ENCODE measurements around the gene MSANTD1. TPM values are rescaled to one million over a fixed set of nuclear protein-coding genes. Genes with fewer than 3 reads are reported as not detected.

The MSANTD1 gene
- total and polyA plus RNA-seq, 2 experiments from 2014 or later: 0.37 to 2.7 TPM

DNA sequence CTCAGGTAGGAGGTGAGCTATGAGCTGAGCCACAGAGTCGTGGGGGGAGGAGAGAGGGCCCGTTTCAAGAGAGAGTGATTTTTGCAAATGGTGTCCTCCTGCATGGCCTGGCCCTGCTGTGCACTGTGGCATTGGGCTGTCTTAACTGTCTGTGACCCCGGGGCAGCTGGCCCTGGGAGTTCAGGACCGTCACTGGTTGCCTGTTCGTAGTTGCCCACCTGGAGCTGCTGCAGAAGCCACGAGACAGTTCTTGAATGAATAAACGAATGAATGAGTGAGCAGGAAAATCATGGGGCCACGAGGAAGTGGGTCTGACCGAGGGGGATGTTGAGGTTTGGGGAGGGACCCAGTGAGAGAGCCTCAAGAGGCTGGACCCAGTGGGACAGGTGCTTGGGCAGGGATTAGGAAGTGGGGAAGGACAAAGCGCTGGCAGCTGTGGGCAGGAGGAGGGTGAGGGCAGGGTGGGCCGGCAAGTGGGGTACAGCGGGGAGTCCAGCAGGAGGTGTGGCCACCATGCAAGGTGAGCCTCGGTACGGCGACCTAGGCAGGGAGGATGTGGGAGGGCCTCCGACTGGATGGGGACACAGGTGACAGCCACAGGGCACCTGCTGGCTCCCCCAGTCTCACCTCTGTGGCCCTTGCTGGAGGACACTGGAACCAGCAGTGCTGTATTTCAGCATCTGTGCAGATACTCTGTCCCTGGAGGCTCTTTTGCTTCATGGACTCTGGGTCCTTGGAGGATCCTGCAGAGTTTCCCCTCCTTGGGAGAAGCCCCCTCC is 54.0 kb downstream of the MSANTD1 start:
- Histone ChIP-seq H3K9me3 (ENCODE audit: low read depth) (no peaks in the 10 kb centered on the region), H3K27ac (no peak overlapping the region), H3K36me3 (no peaks in the 10 kb centered on the region), H3K4me3 (no peak overlapping the region), H3K27me3 (no peaks in the 10 kb centered on the region), H3K4me1 (ENCODE audit: low read depth) (peaks cover 53% of the 10 kb centered on the region)
- DNase-seq (ENCODE audit: low read depth in 1 of 2, low spot score in 1 of 2): no peak
- TF ChIP-seq, protein P1, sequence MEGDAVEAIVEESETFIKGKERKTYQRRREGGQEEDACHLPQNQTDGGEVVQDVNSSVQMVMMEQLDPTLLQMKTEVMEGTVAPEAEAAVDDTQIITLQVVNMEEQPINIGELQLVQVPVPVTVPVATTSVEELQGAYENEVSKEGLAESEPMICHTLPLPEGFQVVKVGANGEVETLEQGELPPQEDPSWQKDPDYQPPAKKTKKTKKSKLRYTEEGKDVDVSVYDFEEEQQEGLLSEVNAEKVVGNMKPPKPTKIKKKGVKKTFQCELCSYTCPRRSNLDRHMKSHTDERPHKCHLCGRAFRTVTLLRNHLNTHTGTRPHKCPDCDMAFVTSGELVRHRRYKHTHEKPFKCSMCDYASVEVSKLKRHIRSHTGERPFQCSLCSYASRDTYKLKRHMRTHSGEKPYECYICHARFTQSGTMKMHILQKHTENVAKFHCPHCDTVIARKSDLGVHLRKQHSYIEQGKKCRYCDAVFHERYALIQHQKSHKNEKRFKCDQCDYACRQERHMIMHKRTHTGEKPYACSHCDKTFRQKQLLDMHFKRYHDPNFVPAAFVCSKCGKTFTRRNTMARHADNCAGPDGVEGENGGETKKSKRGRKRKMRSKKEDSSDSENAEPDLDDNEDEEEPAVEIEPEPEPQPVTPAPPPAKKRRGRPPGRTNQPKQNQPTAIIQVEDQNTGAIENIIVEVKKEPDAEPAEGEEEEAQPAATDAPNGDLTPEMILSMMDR (IDR thresholded peaks at IDR 0.05; ENCODE audit: low read depth, low read length): no peak

DNA sequence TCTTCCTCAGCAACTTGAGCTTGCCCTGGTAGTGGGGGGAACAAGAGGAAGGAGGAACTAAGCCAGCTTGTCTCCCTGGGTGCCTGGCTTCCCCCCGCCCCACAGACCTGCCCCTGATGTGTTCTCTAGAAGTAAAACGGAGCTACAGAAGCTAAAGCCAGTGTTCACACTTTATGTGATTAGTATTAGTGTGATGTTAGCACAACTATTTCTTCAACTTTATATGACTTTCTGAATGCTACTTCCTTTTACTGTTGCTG is 54.5 kb downstream of the MSANTD1 start:
- no peaks in the 10 kb centered on the region for H3K27me3 ChIP-seq

DNA sequence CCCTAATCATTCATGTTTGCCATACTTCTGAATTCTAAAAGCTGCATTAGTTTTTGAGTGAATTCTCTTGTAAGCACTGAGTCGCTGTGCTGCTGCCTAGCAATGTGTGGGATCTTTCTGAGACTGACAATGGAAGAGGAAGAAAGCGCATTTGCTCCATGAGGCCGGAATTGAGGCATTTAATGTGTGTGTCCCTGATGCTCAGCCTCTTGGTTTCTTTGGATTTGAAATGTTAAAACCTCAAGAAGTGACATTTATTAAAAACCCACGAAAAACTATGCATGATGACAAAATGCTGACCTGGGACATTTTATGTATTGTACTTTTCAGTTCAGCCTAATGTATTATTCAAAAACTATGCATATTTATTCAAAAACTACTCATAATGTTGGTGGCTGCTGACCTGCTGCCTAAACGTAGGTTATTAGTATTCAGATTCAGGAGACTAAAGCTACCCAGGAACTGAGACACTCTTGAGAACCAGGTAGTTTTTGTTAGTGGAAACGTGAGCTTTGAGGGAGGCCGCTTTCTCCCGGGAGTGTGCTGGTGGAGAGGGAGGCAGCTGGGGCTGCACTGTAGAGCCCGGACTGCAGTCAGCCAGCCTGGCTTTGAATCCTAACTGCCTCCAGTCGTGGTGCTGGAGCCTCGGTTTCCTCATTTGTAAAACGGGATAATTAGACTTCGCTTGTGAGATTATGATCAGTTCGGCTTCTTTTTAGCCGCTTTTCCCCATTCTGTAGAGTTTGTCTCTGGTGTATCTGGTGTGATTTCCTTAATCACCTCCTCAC is 55.2 kb downstream of the MSANTD1 start:
- Histone ChIP-seq H3K4me1 (ENCODE audit: low read depth) (peaks cover 48% of the 10 kb centered on the region), H3K4me3 (no peak overlapping the region), H3K27me3 (no peaks in the 10 kb centered on the region), H3K9me3 (ENCODE audit: low read depth) (no peaks in the 10 kb centered on the region), H3K27ac (no peak overlapping the region), H3K36me3 (no peaks in the 10 kb centered on the region)
- DNase-seq (ENCODE audit: low read depth in 1 of 2, low spot score in 1 of 2): no peak
- TF ChIP-seq, protein P1 (IDR thresholded peaks at IDR 0.05; ENCODE audit: low read depth, low read length): no peak

More for the DNA sequence above, 54.5 kb downstream of the MSANTD1 start:
- Histone ChIP-seq H3K36me3 (no peaks in the 10 kb centered on the region), H3K27ac (no peak overlapping the region), H3K4me1 (ENCODE audit: low read depth) (peaks cover 54% of the 10 kb centered on the region), H3K9me3 (ENCODE audit: low read depth) (no peaks in the 10 kb centered on the region), H3K4me3 (no peak overlapping the region)
- TF ChIP-seq, protein P1 (IDR thresholded peaks at IDR 0.05; ENCODE audit: low read depth, low read length): no peak
- no peak for DNase-seq (ENCODE audit: low read depth in 1 of 2, low spot score in 1 of 2)

DNA sequence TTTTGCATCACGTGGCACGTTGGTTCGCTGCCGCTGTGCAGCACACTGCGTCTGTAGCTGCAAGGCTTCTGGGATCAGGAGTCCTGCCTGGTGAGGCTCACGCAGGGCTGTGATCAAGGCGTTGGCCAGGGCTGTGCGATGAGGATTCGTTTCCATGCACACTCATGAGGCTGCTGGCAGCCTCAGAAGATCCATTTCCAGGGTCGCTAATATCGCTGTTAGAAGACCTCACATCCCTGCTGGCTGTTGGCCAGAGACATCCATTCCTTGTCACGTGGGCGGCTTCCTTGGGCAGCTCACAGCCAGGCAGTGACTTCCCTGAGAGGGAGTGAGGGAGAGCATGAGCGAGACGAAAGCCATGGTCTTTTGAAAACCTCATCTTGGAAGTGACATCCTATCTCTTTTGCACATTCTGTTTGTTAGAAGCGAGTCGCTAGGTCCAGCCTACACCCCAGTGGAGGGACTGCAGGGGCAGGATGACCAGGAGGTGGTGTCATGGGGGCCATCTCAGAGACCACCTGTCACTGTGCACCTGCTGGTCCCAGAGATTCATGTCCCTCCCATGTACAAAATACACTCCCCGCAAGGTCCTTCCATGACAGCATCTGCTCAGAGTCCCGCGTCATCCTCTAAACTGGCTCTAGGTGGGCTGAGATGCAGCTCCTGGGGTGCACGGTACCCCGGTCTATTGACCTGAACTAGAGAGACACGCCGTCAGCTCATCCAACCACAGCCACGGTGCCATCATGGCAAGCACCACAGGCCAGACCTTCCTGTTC is 56.1 kb downstream of the MSANTD1 start:
- Histone ChIP-seq H3K4me1 (ENCODE audit: low read depth) (peaks cover 39% of the 10 kb centered on the region), H3K9me3 (ENCODE audit: low read depth) (no peaks in the 10 kb centered on the region), H3K27me3 (no peaks in the 10 kb centered on the region), H3K27ac (no peak overlapping the region), H3K4me3 (no peak overlapping the region), H3K36me3 (no peaks in the 10 kb centered on the region)
- TF ChIP-seq, protein P1 (IDR thresholded peaks at IDR 0.05; ENCODE audit: low read depth, low read length): no peak
- peak; percentile 39 to 59 for DNase-seq (ENCODE audit: low read depth in 1 of 2, low spot score in 1 of 2)

DNA sequence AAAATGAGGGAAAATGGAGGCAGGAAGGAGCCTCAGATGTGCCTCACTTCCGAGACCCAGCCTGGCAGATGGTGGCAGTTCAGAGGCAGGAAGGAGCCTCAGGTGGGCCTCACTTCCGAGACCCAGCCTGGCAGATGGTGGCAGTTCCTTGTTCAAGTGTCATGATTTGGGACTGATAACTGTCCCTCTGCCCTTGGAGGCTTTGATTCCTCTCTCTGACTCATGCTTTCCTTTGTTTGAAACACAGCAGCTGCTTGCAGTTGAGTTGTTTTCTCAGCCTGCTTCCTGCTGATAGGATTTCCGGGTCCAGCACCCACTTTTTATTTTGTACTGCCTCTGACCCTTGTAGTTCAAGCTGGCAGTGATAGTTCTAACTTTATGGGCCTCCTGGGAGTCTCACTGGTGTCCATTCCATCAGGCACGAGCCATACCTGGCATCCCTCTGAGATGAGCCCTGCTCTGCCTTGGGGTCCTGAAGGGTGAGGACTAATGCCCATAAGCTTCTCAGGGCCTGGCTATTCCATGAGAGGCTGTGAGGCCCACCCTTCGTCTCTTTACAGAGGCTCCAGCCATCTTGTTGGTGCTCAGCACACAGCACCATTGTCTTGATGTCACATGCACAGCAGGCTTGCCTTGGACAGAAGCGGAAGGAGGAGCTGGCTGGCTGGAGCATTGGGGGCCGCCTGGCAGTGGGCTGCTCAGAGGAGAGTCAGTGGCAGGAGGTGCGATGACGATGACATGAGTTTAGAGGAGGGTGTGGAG is 56.8 kb downstream of the MSANTD1 start:
- Histone ChIP-seq H3K4me1 (ENCODE audit: low read depth) (peaks cover 31% of the 10 kb centered on the region), H3K36me3 (no peaks in the 10 kb centered on the region), H3K9me3 (ENCODE audit: low read depth) (no peaks in the 10 kb centered on the region), H3K27me3 (no peaks in the 10 kb centered on the region), H3K27ac (no peak overlapping the region), H3K4me3 (no peak overlapping the region)
- DNase-seq (ENCODE audit: low read depth in 1 of 2, low spot score in 1 of 2): peak in 1 of 2 donors; percentile 18
- TF ChIP-seq, protein P1 (IDR thresholded peaks at IDR 0.05; ENCODE audit: low read depth, low read length): no peak

All from cardiac muscle cell (in vitro differentiated cells and primary cell).